Activated T-helper 9 cell treated with anti-CD3 and anti-CD28 coated beads, Interleukin-2, amount 50 U/mL, for 16 hours (primary cell): ENCODE data around the gene RSAD2.

Experiments used
- DNase-seq: peaks from one replicate; pipeline ENCODE4 v3.0.0-alpha.2; 2020; ENCODE audit warnings: low read depth

RSAD2 gene

DNA sequence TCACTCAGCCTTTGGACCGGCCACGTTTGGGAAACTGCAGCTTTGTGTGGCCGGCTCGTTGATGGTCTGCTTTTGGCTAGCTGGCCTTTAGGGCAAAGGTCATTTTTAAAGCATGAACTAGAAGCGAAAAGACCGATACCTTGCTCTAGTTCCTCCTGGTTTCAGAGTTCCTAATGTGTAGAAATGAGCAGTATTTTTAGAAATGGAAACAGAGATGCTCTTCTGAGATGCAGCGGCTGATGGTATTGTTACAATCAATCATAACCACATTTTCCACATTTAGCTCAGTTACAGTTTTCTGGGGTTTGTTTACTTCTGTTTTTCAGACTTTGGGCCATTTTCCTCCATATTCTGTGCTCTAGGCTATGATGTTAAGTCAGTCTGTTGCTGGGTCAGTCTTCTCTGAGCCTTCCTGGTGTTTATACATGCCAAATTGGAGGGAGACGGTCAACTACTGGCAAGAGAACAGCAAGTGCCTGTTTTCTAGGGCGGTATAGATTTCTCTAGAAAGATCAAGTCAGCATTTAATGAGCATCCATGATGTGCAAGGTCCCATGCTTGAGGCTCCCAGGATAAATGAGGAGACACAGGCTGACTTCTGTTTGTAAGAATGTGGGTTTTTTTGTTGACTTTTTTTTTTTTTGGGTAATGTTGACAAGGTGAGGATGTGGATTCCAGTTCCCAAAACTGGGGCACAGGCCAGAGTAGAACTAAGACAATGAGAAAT lies 67.7 kb downstream of the RSAD2 start:
- DNase-seq, result no peak

DNA sequence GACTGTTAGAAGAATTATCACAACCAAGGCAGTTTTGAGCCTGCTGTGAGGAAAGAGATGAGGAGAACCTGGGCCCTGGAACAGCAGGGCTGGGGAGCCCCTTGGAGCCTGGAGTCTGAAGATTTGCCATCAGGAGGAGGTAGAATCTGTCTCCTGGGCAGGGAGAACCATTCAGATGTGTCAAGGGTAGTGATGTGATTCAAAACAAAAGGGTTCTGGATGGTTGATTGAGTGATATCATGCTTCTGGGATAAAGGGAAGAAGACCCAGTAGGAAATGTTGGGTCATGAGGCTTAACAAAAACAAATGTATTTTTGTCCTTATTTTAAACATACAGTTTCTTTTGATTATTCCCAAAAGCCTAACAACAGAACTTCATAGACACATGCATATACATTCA lies 68.2 kb downstream of the RSAD2 start:
- DNase-seq, result no peak

DNA sequence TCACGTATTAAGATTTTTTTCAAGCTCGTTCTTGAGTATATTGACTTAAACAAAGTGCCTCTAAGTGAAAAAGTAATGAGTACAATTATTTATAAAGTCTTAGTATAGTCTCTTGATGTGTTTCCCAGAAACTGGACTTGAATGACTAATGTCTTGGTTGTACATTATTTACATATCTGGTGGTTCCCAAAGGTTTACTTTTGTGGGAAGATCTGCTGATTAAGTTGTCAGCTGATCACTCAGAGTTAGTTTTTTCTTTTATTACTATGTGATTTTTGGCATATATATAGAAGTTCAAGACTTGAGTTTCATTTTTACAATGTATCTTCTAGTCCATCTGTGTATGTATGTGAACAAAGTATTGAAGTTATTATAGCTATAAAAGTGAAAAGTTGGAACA lies 69.1 kb downstream of the RSAD2 start:
- DNase-seq, result no peak
